Amniotic stem cell (primary cell): ENCODE data around the gene ACTRT1.

Source experiments
- DNase-seq: peaks from one replicate; lab custom pipeline; 2025; lab: John Stamatoyannopoulos, UW

Gene ACTRT1

GRCh38 chrX:128052303-128052702, at the start of gene ACTRT1:
TSS of gene ACTRT1 (minus strand) at chrX:128052403. CDS start at chrX:128052206, 197 bp downstream.
- DNase-seq: no peak

GRCh38 chrX:128078545-128078944, 26.3 kb upstream of the ACTRT1 start:
- DNase-seq: no peak

GRCh38 chrX:128057421-128057820, 5.2 kb upstream of the ACTRT1 start:
- DNase-seq: no peak

- DNase-seq: no peak
These were observed 677 bp downstream of the ACTRT1 start for GRCh38 chrX:128051526-128051925.

GRCh38 chrX:128035318-128035717, 16.9 kb downstream of the ACTRT1 start:
- no peak for DNase-seq

- no peak for DNase-seq
These were observed 30.6 kb downstream of the ACTRT1 start for GRCh38 chrX:128021566-128021965.

GRCh38 chrX:128020701-128021100, 31.5 kb downstream of the ACTRT1 start:
- no peak for DNase-seq

- no peak for DNase-seq
These were observed 33.0 kb downstream of the ACTRT1 start for GRCh38 chrX:128019218-128019617.

GRCh38 chrX:128012015-128012414, 40.2 kb downstream of the ACTRT1 start:
- DNase-seq: no peak

- no peak for DNase-seq
These were observed 44.3 kb downstream of the ACTRT1 start for GRCh38 chrX:128007882-128008281.
